Measurements from ENCODE around the gene NAT14. TPM values are rescaled to one million over a fixed set of nuclear protein-coding genes. Genes with fewer than 3 reads are reported as not detected.

The NAT14 gene
- polyA plus RNA-seq, 1 of the 3 experiments (the other 2 are of a cell fraction), result 89.9 TPM

DNA sequence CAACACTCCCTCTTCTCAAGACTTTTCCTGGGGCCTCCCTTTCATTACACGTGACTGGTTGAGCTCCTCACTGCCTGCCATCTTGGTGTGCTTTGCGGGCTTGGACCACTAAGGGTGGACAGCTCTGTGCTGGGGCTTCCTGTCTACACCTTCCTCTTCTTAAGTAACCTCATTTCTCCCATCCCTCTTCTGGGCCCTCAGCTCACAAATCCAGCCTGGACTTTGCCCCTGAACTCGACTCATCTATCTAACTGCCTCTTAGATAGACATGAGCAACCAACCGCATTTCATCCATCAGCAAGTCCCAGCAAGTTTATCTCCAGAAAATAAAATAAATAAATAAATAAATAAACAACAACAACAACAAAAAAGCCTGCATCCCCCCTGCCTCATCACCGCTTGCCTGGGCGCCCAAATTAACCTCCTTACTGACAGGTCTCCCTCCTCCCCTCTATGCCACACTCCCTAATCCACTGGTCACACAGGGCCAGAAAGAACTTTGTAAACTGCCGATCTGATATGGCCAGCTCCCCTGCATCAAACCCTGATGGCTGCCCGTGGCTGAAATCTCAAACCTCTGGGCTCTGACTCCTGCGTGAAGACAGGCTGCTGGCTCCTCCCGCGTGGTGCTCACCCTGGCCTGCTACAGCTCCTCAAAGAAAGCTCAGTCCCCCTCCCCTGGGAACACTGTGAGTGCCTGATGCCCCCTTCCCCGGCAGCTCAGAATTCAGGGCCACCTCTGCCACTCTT is 31.3 kb upstream of the NAT14 start:
- CTCF ChIA-PET, result interaction anchor here (0.7 to 4.0 kb wide), 11 partner anchors 9 to 354 kb away, joined by 3 to 26 read pairs (median 5); no protein-coding TSS in a partner anchor

More for the DNA sequence above, 31.3 kb upstream of the NAT14 start:
- TF ChIP-seq USF2 (IDR thresholded peaks at IDR 0.05; ENCODE audit: borderline replicate concordance, low read depth, low read length) (no peak), JUND (IDR thresholded peaks at IDR 0.05) (no peak), RFX5 (IDR thresholded peaks at IDR 0.05; ENCODE audit: low read length) (no peak), ELF1 (IDR thresholded peaks at IDR 0.05) (no peak), MAX (IDR thresholded peaks at IDR 0.05; ENCODE audit: low read depth) (no peak), RXRA (IDR thresholded peaks at IDR 0.05; ENCODE audit: borderline replicate concordance, low read depth) (no peak), EZH2phosphoT487 (IDR thresholded peaks at IDR 0.05; ENCODE audit: borderline replicate concordance, low read depth) (no peak), RAD21 (IDR thresholded peaks at IDR 0.05; ENCODE audit: low read length) (no peak), REST (IDR thresholded peaks at IDR 0.05; ENCODE audit: low read depth, low read length) (no peak), SIN3A (IDR thresholded peaks at IDR 0.05; ENCODE audit: borderline replicate concordance, low read depth, low read length) (no peak)
- TF ChIP-seq, protein P1, sequence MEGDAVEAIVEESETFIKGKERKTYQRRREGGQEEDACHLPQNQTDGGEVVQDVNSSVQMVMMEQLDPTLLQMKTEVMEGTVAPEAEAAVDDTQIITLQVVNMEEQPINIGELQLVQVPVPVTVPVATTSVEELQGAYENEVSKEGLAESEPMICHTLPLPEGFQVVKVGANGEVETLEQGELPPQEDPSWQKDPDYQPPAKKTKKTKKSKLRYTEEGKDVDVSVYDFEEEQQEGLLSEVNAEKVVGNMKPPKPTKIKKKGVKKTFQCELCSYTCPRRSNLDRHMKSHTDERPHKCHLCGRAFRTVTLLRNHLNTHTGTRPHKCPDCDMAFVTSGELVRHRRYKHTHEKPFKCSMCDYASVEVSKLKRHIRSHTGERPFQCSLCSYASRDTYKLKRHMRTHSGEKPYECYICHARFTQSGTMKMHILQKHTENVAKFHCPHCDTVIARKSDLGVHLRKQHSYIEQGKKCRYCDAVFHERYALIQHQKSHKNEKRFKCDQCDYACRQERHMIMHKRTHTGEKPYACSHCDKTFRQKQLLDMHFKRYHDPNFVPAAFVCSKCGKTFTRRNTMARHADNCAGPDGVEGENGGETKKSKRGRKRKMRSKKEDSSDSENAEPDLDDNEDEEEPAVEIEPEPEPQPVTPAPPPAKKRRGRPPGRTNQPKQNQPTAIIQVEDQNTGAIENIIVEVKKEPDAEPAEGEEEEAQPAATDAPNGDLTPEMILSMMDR (IDR thresholded peaks at IDR 0.05), result no peak
- H3K9me3 ChIP-seq, result no peaks in the 10 kb centered on the region
- whole genome bisulfite sequencing (ENCODE audit: low lambda C conversion rate), result 91% methylated on average over 12 of the region's 12 CpGs
- no peak overlapping the region for H3K4me3 ChIP-seq (ENCODE audit: low read depth in 2 of 2, low read length in 1 of 2)
- H3F3A ChIP-seq (replicated peaks; ENCODE audit: insufficient read depth), result peaks cover 13% of the 10 kb centered on the region
- H3K4me1 ChIP-seq (ENCODE audit: control insufficient read depth in 1 of 2, insufficient read depth in 2 of 2, low read depth in 1 of 2, low read length in 1 of 2), result peaks cover 0 to 13% of the 10 kb centered on the region in 2 experiments; a peak in 2 of 4 replicates
- H4K20me1 ChIP-seq (ENCODE audit: insufficient read depth), result peaks cover 15% of the 10 kb centered on the region
- no peaks in the 10 kb centered on the region for H3K36me3 ChIP-seq (replicated peaks in 1 of 2; ENCODE audit: control insufficient read depth in 1 of 2, insufficient read depth in 2 of 2, low read length in 1 of 2)
- H3K79me2 ChIP-seq (ENCODE audit: insufficient read depth), result peaks cover under 1% of the 10 kb centered on the region; the same call in 1 of the 2 replicates
- H3K9me2 ChIP-seq, result no peaks in the 10 kb centered on the region
- H3K9ac ChIP-seq, result no peak overlapping the region
- H3K27ac ChIP-seq (ENCODE audit: low read depth in 2 of 2, low read length in 1 of 2), result no peak overlapping the region
- no peak for DNase-seq
- H3K27me3 ChIP-seq (ENCODE audit: insufficient read depth), result peaks cover 11% of the 10 kb centered on the region
- H3K4me2 ChIP-seq, result no peak overlapping the region
- POLR2A ChIA-PET, result no interaction called here
- no peak overlapping the region for H2AFZ ChIP-seq (ENCODE audit: low read depth)

Data from SK-N-SH (cell line).